Measurements from ENCODE around the gene PNKP. TPM values are rescaled to one million over a fixed set of nuclear protein-coding genes. Genes with fewer than 3 reads are reported as not detected.
A peak's percentile ranks its signal among the peaks of the same experiment; 100 is the strongest.

PNKP gene
- polyA plus RNA-seq, 1 experiment, result 13.0 TPM

DNA sequence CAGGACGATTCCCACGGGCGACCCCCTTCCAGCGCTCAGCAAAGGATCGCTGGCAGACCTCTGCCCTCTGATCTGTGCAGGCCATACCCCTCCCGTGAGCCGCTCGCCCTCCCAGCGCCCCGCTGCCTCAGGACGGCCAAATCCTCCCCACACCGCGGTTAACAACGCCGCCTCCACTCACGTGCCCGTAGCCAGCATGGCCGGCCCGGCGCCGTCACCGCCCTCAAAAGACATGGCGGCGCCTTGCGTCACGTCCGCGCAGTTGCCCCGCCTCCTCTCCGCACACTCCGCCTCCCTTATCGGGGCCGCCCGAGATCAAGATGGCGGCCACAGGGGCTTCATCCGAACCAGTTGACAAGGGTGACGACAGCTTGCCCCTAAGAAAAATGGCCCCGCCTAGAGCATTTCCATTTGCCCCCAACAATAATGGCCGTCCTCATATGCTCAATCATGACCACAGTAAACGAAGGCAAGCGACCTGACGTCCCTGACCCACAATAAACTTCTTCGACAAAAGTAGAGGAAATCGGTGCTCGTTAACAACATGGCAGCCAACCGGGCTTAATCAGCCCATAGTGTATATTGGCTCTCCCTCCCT is 9.1 kb upstream of the PNKP start:
- Histone ChIP-seq H3K27ac (ENCODE audit: low read depth, low read length) (peak overlapping the region; percentile 100), H3K9me3 (ENCODE audit: control insufficient read depth, insufficient read depth, low read length) (no peaks in the 10 kb centered on the region; the same call in 1 of the 2 replicates), H3K4me3 (ENCODE audit: low read depth, low read length) (peak overlapping the region; percentile 98), H3K27me3 (ENCODE audit: control insufficient read depth, insufficient read depth, low read length) (no peaks in the 10 kb centered on the region)
- ChIA-PET CTCF (no interaction called here), POLR2A (interaction anchor here (0.6 to 2.2 kb wide), 9 partner anchors 7 to 200 kb away, joined by 3 to 13 read pairs (median 3); partner anchors contain the start of genes ATF5, NUP62, PRMT1 and PTOV1)
- DNase-seq (ENCODE audit: low read depth, low spot score), result peak; percentile 99
- TF ChIP-seq, protein P1, sequence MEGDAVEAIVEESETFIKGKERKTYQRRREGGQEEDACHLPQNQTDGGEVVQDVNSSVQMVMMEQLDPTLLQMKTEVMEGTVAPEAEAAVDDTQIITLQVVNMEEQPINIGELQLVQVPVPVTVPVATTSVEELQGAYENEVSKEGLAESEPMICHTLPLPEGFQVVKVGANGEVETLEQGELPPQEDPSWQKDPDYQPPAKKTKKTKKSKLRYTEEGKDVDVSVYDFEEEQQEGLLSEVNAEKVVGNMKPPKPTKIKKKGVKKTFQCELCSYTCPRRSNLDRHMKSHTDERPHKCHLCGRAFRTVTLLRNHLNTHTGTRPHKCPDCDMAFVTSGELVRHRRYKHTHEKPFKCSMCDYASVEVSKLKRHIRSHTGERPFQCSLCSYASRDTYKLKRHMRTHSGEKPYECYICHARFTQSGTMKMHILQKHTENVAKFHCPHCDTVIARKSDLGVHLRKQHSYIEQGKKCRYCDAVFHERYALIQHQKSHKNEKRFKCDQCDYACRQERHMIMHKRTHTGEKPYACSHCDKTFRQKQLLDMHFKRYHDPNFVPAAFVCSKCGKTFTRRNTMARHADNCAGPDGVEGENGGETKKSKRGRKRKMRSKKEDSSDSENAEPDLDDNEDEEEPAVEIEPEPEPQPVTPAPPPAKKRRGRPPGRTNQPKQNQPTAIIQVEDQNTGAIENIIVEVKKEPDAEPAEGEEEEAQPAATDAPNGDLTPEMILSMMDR (IDR thresholded peaks at IDR 0.05; ENCODE audit: low read depth, low read length), result no peak

- H3K4me3 ChIP-seq (ENCODE audit: low read depth, low read length), result peak overlapping the region; percentile 98
- H3K27me3 ChIP-seq (ENCODE audit: control insufficient read depth, insufficient read depth, low read length), result no peaks in the 10 kb centered on the region
- H3K9me3 ChIP-seq (ENCODE audit: control insufficient read depth, insufficient read depth, low read length), result no peaks in the 10 kb centered on the region; the same call in 1 of the 2 replicates
- CTCF ChIA-PET, result no interaction called here
- POLR2A ChIA-PET, result interaction anchor here (1.1 to 2.2 kb wide), 3 partner anchors 25 to 295 kb away, joined by 3 to 13 read pairs (median 9); partner anchors contain the start of genes ATF5, NOSIP, NUP62 and PTOV1
- no peak for DNase-seq (ENCODE audit: low read depth, low spot score)
- H3K27ac ChIP-seq (ENCODE audit: low read depth, low read length), result peak overlapping the region; percentile 82
- TF ChIP-seq, protein P1 (IDR thresholded peaks at IDR 0.05; ENCODE audit: low read depth, low read length), result no peak
These were observed 8.6 kb upstream of the PNKP start for GRCh38 chr19:49875857-49876421.

- CTCF ChIA-PET, result no interaction called here
- POLR2A ChIA-PET, result interaction anchor here (1.1 kb wide), 1 partner anchor 295 kb away, joined by 3 read pairs; the partner anchor contains the start of gene NOSIP
- peak overlapping the region; percentile 98 for H3K4me3 ChIP-seq (ENCODE audit: low read depth, low read length)
- H3K27me3 ChIP-seq (ENCODE audit: control insufficient read depth, insufficient read depth, low read length), result no peaks in the 10 kb centered on the region
- TF ChIP-seq, protein P1 (IDR thresholded peaks at IDR 0.05; ENCODE audit: low read depth, low read length), result no peak
- H3K27ac ChIP-seq (ENCODE audit: low read depth, low read length), result no peak overlapping the region
- no peaks in the 10 kb centered on the region; the same call in 1 of the 2 replicates for H3K9me3 ChIP-seq (ENCODE audit: control insufficient read depth, insufficient read depth, low read length)
- DNase-seq (ENCODE audit: low read depth, low spot score), result no peak
These were observed 7.8 kb upstream of the PNKP start for GRCh38 chr19:49875177-49875576.

- no peaks in the 10 kb centered on the region for H3K27me3 ChIP-seq (ENCODE audit: control insufficient read depth, insufficient read depth, low read length)
- CTCF ChIA-PET, result no interaction called here
- no peak for DNase-seq (ENCODE audit: low read depth, low spot score)
- no peak overlapping the region for H3K27ac ChIP-seq (ENCODE audit: low read depth, low read length)
- peak overlapping the region; percentile 98 for H3K4me3 ChIP-seq (ENCODE audit: low read depth, low read length)
- H3K9me3 ChIP-seq (ENCODE audit: control insufficient read depth, insufficient read depth, low read length), result no peaks in the 10 kb centered on the region; the same call in 1 of the 2 replicates
- TF ChIP-seq, protein P1 (IDR thresholded peaks at IDR 0.05; ENCODE audit: low read depth, low read length), result no peak
- POLR2A ChIA-PET, result interaction anchor here (1.1 kb wide), 1 partner anchor 294 kb away, joined by 3 read pairs; the partner anchor contains the start of gene NOSIP
These were observed 7.3 kb upstream of the PNKP start for GRCh38 chr19:49874503-49875157.
